GM19324 (cell line): ENCODE data around the gene LDLRAD4.
"Not testable (repeated sequence)": the region's sequence is repeated elsewhere in the genome, so short reads cannot be mapped to it uniquely, and the experiment has no call there.

Source experiments
- ATAC-seq: cut with Tn5 transposase; IDR thresholded peaks from one replicate; pipeline ENCODE4 v1.9.1; 2021; ENCODE audit warnings: mild to moderate bottlenecking, moderate library complexity; ENCODE audit not compliant: unreplicated experiment, low FRiP score

LDLRAD4 gene

GRCh38 chr18:13244135-13244534 is 25.6 kb downstream of the LDLRAD4 start:
- no peak for ATAC-seq

- no peak for ATAC-seq
Observed at GRCh38 chr18:13245481-13246000, 27.0 kb downstream of the LDLRAD4 start.

GRCh38 chr18:13246121-13246520 is 27.6 kb downstream of the LDLRAD4 start:
- no peak for ATAC-seq

GRCh38 chr18:13246591-13246990 is 28.0 kb downstream of the LDLRAD4 start:
- no peak for ATAC-seq

GRCh38 chr18:13247506-13247905 is 28.9 kb downstream of the LDLRAD4 start:
- ATAC-seq = no peak

- no peak for ATAC-seq
Observed at GRCh38 chr18:13252686-13253410, 34.3 kb downstream of the LDLRAD4 start.

GRCh38 chr18:13253786-13254688 is 35.5 kb downstream of the LDLRAD4 start:
- no peak for ATAC-seq

- no peak for ATAC-seq
Observed at GRCh38 chr18:13254971-13255927, 36.7 kb downstream of the LDLRAD4 start.

GRCh38 chr18:13256444-13257305 is 38.1 kb downstream of the LDLRAD4 start:
- ATAC-seq = no peak

GRCh38 chr18:13257361-13257980 is 38.9 kb downstream of the LDLRAD4 start:
- ATAC-seq = no peak

GRCh38 chr18:13258921-13259320 is 40.4 kb downstream of the LDLRAD4 start:
- ATAC-seq = no peak

GRCh38 chr18:13259701-13260100 is 41.1 kb downstream of the LDLRAD4 start:
- ATAC-seq = no peak

GRCh38 chr18:13260197-13260934 is 41.8 kb downstream of the LDLRAD4 start:
- no peak for ATAC-seq

- ATAC-seq = no peak
Observed at GRCh38 chr18:13260935-13261640, 42.5 kb downstream of the LDLRAD4 start.

GRCh38 chr18:13261661-13262357 is 43.2 kb downstream of the LDLRAD4 start:
- no peak for ATAC-seq

- not testable (repeated sequence) for ATAC-seq
Observed at GRCh38 chr18:13262358-13262680, 43.8 kb downstream of the LDLRAD4 start.
